ENCODE measurements around the gene KRTAP10-2. TPM values are rescaled to one million over a fixed set of nuclear protein-coding genes. Genes with fewer than 3 reads are reported as not detected.

KRTAP10-2 gene
- polyA plus RNA-seq, 1 donor (not counting 4 experiments of a cell fraction or from before 2014, with no cell fraction given), result not detected

GRCh38 chr21:44525391-44526095, 25.8 kb downstream of the KRTAP10-2 start:
- Histone ChIP-seq H3K4me2 (ENCODE audit: control insufficient read depth, extremely low read depth, insufficient read depth, low read depth, low read length) (no peak overlapping the region), H2AFZ (ENCODE audit: control insufficient read depth, low read length) (no peak overlapping the region), H3K9me1 (ENCODE audit: control insufficient read depth, extremely low read depth, insufficient read depth, low read length) (no peaks in the 10 kb centered on the region), H3K27me3 (ENCODE audit: control insufficient read depth, extremely low read depth, insufficient read depth, low read length) (no peaks in the 10 kb centered on the region), H3K79me2 (ENCODE audit: control insufficient read depth, insufficient read depth, low read length) (no peaks in the 10 kb centered on the region), H4K20me1 (ENCODE audit: control insufficient read depth, extremely low read depth, insufficient read depth, low read length) (no peaks in the 10 kb centered on the region), H3K9me3 (ENCODE audit: control insufficient read depth, low read depth, low read length) (peaks cover 29% of the 10 kb centered on the region), H3K36me3 (ENCODE audit: control insufficient read depth in 2 of 2, extremely low read depth in 1 of 2, insufficient read depth in 2 of 2, low read length in 2 of 2) (no peaks in the 10 kb centered on the region), H3K27ac (ENCODE audit: control insufficient read depth, insufficient read depth, low read length) (no peak overlapping the region), H3K9ac (ENCODE audit: control insufficient read depth, extremely low read depth, insufficient read depth, low read length) (no peak overlapping the region), H3K4me3 (ENCODE audit: control insufficient read depth in 2 of 3, extremely low read depth in 1 of 3, insufficient read depth in 2 of 3, low read depth in 1 of 3, low read length in 3 of 3) (no peak overlapping the region), H3K4me1 (ENCODE audit: control insufficient read depth, extremely low read depth, insufficient read depth, low read length) (no peaks in the 10 kb centered on the region)
- dilution Hi-C loops (cut with MboI; ENCODE audit: extremely low pct_ligation_motif_present, low sequenced_read_pairs), result no loop called here
- TF ChIP-seq EZH2 (IDR thresholded peaks at IDR 0.05; ENCODE audit: low read length), result no peak
- DNase-seq (ENCODE audit: low read depth, low spot score) (no peak), FAIRE-seq (no peak)

GRCh38 chr21:44524414-44525371, 26.6 kb downstream of the KRTAP10-2 start:
- Histone ChIP-seq H2AFZ (ENCODE audit: control insufficient read depth, low read length) (no peak overlapping the region), H4K20me1 (ENCODE audit: control insufficient read depth, extremely low read depth, insufficient read depth, low read length) (no peaks in the 10 kb centered on the region), H3K4me2 (ENCODE audit: control insufficient read depth, extremely low read depth, insufficient read depth, low read depth, low read length) (no peak overlapping the region), H3K36me3 (ENCODE audit: control insufficient read depth in 2 of 2, extremely low read depth in 1 of 2, insufficient read depth in 2 of 2, low read length in 2 of 2) (no peaks in the 10 kb centered on the region), H3K79me2 (ENCODE audit: control insufficient read depth, insufficient read depth, low read length) (no peaks in the 10 kb centered on the region), H3K27me3 (ENCODE audit: control insufficient read depth, extremely low read depth, insufficient read depth, low read length) (no peaks in the 10 kb centered on the region), H3K4me1 (ENCODE audit: control insufficient read depth, extremely low read depth, insufficient read depth, low read length) (no peaks in the 10 kb centered on the region), H3K27ac (ENCODE audit: control insufficient read depth, insufficient read depth, low read length) (no peak overlapping the region), H3K9me1 (ENCODE audit: control insufficient read depth, extremely low read depth, insufficient read depth, low read length) (no peaks in the 10 kb centered on the region), H3K4me3 (ENCODE audit: control insufficient read depth in 2 of 3, extremely low read depth in 1 of 3, insufficient read depth in 2 of 3, low read depth in 1 of 3, low read length in 3 of 3) (no peak overlapping the region), H3K9ac (ENCODE audit: control insufficient read depth, extremely low read depth, insufficient read depth, low read length) (no peak overlapping the region), H3K9me3 (ENCODE audit: control insufficient read depth, low read depth, low read length) (peaks cover 27% of the 10 kb centered on the region)
- FAIRE-seq, result no peak
- DNase-seq (ENCODE audit: low read depth, low spot score), result no peak
- TF ChIP-seq CTCF (optimal IDR thresholded peaks at IDR 0.05 in 1 of 3, IDR thresholded peaks at IDR 0.05 in 1 of 3, conservative IDR thresholded peaks at IDR 0.05 in 1 of 3; ENCODE audit: extremely low read depth in 1 of 3, insufficient read depth in 2 of 3, low read length in 3 of 3), result no peak
- no peak for TF ChIP-seq EZH2 (IDR thresholded peaks at IDR 0.05; ENCODE audit: low read length)
- dilution Hi-C loops (cut with MboI; ENCODE audit: extremely low pct_ligation_motif_present, low sequenced_read_pairs), result no loop called here
